Measurements from ENCODE around the gene LAMP1. TPM values are rescaled to one million over a fixed set of nuclear protein-coding genes. Genes with fewer than 3 reads are reported as not detected.

The LAMP1 gene
- polyA plus RNA-seq, 1 of the 3 experiments (the other 2 are of a cell fraction) = 261 TPM

DNA sequence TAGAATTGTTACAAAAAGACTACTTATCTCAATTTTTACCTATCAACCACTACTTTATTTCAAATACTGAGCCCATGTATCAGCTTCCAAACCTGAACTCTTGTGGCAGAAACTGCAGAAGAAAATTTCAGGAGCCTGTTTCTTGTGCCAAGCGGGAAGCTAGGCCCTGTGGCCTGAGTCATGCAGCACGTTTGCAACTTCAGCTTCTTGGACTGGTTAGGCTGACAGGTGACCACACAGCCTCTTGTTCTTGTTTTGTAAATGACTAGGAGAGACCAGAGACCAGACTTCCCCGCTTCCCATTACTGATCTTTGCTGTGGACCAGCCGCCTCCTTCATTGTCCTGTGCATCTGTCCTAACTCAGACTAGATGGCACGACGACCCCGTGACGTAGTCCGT, 3.4 kb upstream of the LAMP1 start (continued):
- no peak for TF ChIP-seq FOXJ3 (CRISPR knock-in tag; IDR thresholded peaks at IDR 0.05)

DNA sequence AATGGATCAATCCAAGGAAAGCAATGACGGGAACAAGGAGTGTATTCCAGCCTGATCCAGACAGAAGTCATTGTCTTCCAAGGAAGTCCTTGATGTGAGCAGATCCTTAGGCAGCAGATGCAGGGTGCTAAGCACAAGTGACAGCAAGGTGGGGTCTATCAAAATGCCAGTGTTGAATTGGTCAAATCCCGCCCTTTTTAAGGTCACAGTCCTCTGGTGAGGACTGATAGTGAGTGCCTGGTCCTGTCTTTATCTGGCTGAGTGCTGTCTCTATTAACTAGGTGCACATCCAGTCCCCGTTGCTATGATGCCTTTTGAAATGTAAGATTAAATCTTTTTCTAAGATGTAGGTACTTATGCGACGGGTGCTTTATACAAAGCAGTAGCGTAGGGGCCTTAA, 1.3 kb upstream of the LAMP1 start:
- Histone ChIP-seq H3K9me2 (no peaks in the 10 kb centered on the region), H3K4me1 (ENCODE audit: control insufficient read depth in 1 of 2, insufficient read depth in 2 of 2, low read depth in 1 of 2, low read length in 1 of 2) (peaks cover 0 to 13% of the 10 kb centered on the region in 2 experiments; a peak in 1 of 4 replicates), H3K36me3 (replicated peaks in 1 of 2; ENCODE audit: control insufficient read depth in 1 of 2, insufficient read depth in 2 of 2, low read length in 1 of 2) (no peaks in the 10 kb centered on the region), H3K27ac (ENCODE audit: low read depth in 2 of 2, low read length in 1 of 2) (no peak overlapping the region), H3K4me2 (peak overlapping the region; percentile 92), H3K9me3 (no peaks in the 10 kb centered on the region), H3F3A (replicated peaks; ENCODE audit: insufficient read depth) (peaks cover 13% of the 10 kb centered on the region), H3K79me2 (ENCODE audit: insufficient read depth) (peaks cover 44% of the 10 kb centered on the region), H4K20me1 (ENCODE audit: insufficient read depth) (peaks cover 26% of the 10 kb centered on the region; the same call in 1 of the 2 replicates), H3K27me3 (ENCODE audit: insufficient read depth) (peaks cover 6% of the 10 kb centered on the region; the same call in 1 of the 2 replicates), H2AFZ (ENCODE audit: low read depth) (0 out of 2 replicates have a peak overlapping the region, but pooled peaks have one; percentile 98), H3K9ac (no peak overlapping the region), H3K4me3 (ENCODE audit: low read depth in 2 of 2, low read length in 1 of 2) (no peak overlapping the region)
- POLR2A ChIA-PET = no interaction called here
- TF ChIP-seq RXRA (IDR thresholded peaks at IDR 0.05; ENCODE audit: borderline replicate concordance, low read depth) (no peak), GABPA (IDR thresholded peaks at IDR 0.05; ENCODE audit: low read depth) (no peak), EP300 (IDR thresholded peaks at IDR 0.05; ENCODE audit: borderline replicate concordance in 1 of 2, low read depth in 1 of 2, low read length in 1 of 2) (no peak), TCF12 (IDR thresholded peaks at IDR 0.05) (no peak), MEF2A (IDR thresholded peaks at IDR 0.05; ENCODE audit: borderline replicate concordance, low read depth) (no peak)
- TF ChIP-seq, protein P1, sequence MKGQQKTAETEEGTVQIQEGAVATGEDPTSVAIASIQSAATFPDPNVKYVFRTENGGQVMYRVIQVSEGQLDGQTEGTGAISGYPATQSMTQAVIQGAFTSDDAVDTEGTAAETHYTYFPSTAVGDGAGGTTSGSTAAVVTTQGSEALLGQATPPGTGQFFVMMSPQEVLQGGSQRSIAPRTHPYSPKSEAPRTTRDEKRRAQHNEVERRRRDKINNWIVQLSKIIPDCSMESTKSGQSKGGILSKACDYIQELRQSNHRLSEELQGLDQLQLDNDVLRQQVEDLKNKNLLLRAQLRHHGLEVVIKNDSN (IDR thresholded peaks at IDR 0.05; ENCODE audit: borderline replicate concordance, low read depth) = no peak
- no peak for DNase-seq
- CTCF ChIA-PET = no interaction called here
- WGBS (ENCODE audit: low lambda C conversion rate) = 86% methylated on average over 6 of the region's 6 CpGs

DNA sequence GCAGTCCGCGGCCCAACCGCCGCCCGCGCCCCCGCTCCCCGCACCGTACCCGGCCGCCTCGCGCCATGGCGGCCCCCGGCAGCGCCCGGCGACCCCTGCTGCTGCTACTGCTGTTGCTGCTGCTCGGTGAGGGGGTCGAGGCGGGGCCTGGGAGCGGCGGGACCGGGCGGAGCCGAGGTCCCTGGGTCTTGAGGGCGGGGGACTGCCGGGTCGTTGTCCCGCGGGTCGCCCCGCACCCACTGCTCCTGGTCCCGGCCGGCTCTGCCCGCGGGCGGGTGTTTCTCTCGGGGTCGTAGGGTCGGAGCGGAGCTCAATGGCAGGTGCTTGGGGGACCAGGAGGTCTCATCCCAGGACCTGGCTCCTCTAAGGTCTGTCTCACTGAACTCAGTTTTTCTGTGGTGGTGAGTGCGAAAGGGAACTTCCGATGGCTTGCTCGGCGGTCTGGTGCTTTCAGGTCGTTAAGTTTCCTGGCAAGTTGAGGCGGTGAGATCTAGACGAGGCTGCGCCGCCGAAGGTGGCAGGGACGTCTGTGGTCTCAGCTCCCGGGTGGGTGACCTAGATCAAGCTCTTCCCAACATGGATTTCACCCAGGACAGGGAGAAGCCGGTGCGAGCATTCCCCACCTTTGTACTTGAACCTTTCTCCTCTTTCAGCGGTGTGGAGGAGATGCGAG, 467 bp downstream of the LAMP1 start:
- POLR2A ChIA-PET = interaction anchor here (1.2 kb wide), 2 partner anchors 88 to 89 kb away, joined by 3 to 9 read pairs; partner anchors contain the start of genes CUL4A and PCID2
- Histone ChIP-seq H3K4me2 (peak overlapping the region; percentile 93), H3K9ac (peak overlapping the region; percentile 89)

More for the DNA sequence above, 467 bp downstream of the LAMP1 start:
- Histone ChIP-seq H2AFZ (ENCODE audit: low read depth) (0 out of 2 replicates have a peak overlapping the region, but pooled peaks have one; percentile 58), H3K4me1 (ENCODE audit: control insufficient read depth in 1 of 2, insufficient read depth in 2 of 2, low read depth in 1 of 2, low read length in 1 of 2) (peaks cover 0 to 13% of the 10 kb centered on the region in 2 experiments; a peak in 1 of 4 replicates), H3K79me2 (ENCODE audit: insufficient read depth) (peaks cover 61% of the 10 kb centered on the region), H3K27ac (ENCODE audit: low read depth in 2 of 2, low read length in 1 of 2) (peak overlapping the region; percentile 28 to 31; a peak in 2 of 4 replicates), H3F3A (replicated peaks; ENCODE audit: insufficient read depth) (peaks cover 13% of the 10 kb centered on the region), H3K36me3 (replicated peaks in 1 of 2; ENCODE audit: control insufficient read depth in 1 of 2, insufficient read depth in 2 of 2, low read length in 1 of 2) (no peaks in the 10 kb centered on the region), H3K4me3 (ENCODE audit: low read depth in 2 of 2, low read length in 1 of 2) (peak overlapping the region; percentile 78 to 85), H3K9me2 (no peaks in the 10 kb centered on the region), H3K9me3 (no peaks in the 10 kb centered on the region), H4K20me1 (ENCODE audit: insufficient read depth) (peaks cover 31% of the 10 kb centered on the region), H3K27me3 (ENCODE audit: insufficient read depth) (no peaks in the 10 kb centered on the region)
- no peak for DNase-seq
- 2% methylated on average over 16 of the region's 58 CpGs for WGBS (ENCODE audit: low lambda C conversion rate)
- no peak for TF ChIP-seq NFIC (IDR thresholded peaks at IDR 0.05; ENCODE audit: borderline replicate concordance)
- TF ChIP-seq, protein P1 (IDR thresholded peaks at IDR 0.05; ENCODE audit: borderline replicate concordance, low read depth) = 0 out of 2 replicates have a peak, but pooled peaks have one; percentile 37
- CTCF ChIA-PET = interaction anchor here (0.8 to 0.9 kb wide), 2 partner anchors 10 to 572 kb away, joined by 3 read pairs; no protein-coding TSS in a partner anchor
